ENCODE results near the gene HERPUD1.

DNA sequence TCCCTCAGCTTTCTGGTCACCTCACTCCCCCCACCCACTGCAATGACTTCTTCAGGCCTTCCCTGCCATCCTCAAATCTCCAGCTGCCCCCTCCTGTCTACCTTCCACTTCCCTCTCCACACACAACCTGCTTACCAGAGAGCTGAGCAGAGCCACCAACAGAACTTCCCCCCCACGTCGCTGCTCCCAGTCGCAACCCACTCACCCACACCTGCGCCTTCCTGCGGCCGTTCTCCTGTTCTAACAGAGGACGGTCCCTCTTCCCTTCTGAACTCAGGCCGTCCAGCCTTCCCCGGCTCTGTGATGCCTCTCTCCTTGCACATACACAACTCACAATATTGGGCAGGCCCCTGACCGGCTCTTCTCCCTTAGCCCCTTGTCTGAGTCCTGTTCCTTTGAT lies 43.8 kb downstream of the HERPUD1 start:
- TF ChIP-seq, protein P1, sequence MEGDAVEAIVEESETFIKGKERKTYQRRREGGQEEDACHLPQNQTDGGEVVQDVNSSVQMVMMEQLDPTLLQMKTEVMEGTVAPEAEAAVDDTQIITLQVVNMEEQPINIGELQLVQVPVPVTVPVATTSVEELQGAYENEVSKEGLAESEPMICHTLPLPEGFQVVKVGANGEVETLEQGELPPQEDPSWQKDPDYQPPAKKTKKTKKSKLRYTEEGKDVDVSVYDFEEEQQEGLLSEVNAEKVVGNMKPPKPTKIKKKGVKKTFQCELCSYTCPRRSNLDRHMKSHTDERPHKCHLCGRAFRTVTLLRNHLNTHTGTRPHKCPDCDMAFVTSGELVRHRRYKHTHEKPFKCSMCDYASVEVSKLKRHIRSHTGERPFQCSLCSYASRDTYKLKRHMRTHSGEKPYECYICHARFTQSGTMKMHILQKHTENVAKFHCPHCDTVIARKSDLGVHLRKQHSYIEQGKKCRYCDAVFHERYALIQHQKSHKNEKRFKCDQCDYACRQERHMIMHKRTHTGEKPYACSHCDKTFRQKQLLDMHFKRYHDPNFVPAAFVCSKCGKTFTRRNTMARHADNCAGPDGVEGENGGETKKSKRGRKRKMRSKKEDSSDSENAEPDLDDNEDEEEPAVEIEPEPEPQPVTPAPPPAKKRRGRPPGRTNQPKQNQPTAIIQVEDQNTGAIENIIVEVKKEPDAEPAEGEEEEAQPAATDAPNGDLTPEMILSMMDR (conservative IDR thresholded peaks at IDR 0.05; ENCODE audit: low read length), result no peak
- TF ChIP-seq EZH2phosphoT487 (IDR thresholded peaks at IDR 0.05; ENCODE audit: borderline replicate concordance), result no peak
